OCI-LY3 (cell line): ENCODE results near the gene AGPAT3.

ENCODE experiments used
- CTCF ChIP-seq: fragments of 200-600, 300-600 bp; sonication (generic); IDR thresholded peaks from 2 replicates; pipeline ENCODE4 v1.5.1; 2014; ENCODE audit warnings: antibody characterized with exemption, low read length, low read depth
- EZH2phosphoT487 ChIP-seq: fragments of 200-600 bp; shearing (Covaris generic); IDR thresholded peaks from 2 replicates; pipeline ENCODE4 v1.6.1; 2018; ENCODE audit warnings: antibody characterized with exemption, mixed run types, low read depth

GRCh38 chr21:43820466-43820865, 44.6 kb upstream of the AGPAT3 start:
- TF ChIP-seq CTCF (no peak), EZH2phosphoT487 (no peak)
